HCT116 (cell line): ENCODE measurements around the gene CPM. TPM values are rescaled to one million over a fixed set of nuclear protein-coding genes. Genes with fewer than 3 reads are reported as not detected.
"Not testable (repeated sequence)": the region's sequence is repeated elsewhere in the genome, so short reads cannot be mapped to it uniquely, and the experiment has no call there.

ENCODE experiments used
- ATAC-seq: fragments of 200-7000 bp; cut with Tn5 transposase; 2 replicates; pipeline ENCODE4 v1.9.1; 2020; ENCODE audit warnings: mild to moderate bottlenecking, moderate library complexity
- BruUV-seq: library from RNA; stranded (reverse); fragments of 400-500 nt; replicated peaks from 2 replicates; lab custom pipeline; 2021; lab: Mats Ljungman, UMichigan
- CTCF ChIA-PET: fragments of 300-600 bp; sonication (Branson Sonifier 250); formaldehyde crosslinking; loops from one replicate; lab custom pipeline; 2021; ENCODE audit warnings: antibody characterized with exemption; lab: Charles Lee
- POLR2A ChIA-PET: fragments of 300-600, 350-600 bp; sonication (Branson Sonifier 250); formaldehyde crosslinking; loops from one replicate; lab custom pipeline; 2021; ENCODE audit warnings: antibody characterized with exemption; lab: Charles Lee
- RAD21 ChIA-PET, 2 experiments: fragments of 300-600 bp; sonication (Branson Sonifier 250); formaldehyde crosslinking; loops; one replicate each; lab custom pipeline; 2023; ENCODE audit warnings: low total read pairs in 2 of 2; ENCODE audit not compliant: uncharacterized antibody in 2 of 2, unreplicated experiment in 2 of 2, low non-redundant PET in 1 of 2; lab: Charles Lee
- DNase-seq: peaks from one replicate; pipeline ENCODE4 v3.0.0-alpha.2; 2010; ENCODE audit warnings: low read depth, low spot score
- H2AFZ ChIP-seq: fragments of 200-600 bp; shearing (Covaris generic), sonication (generic); 2 replicates; pipeline ENCODE4 v1.6.1; 2017; ENCODE audit warnings: low read depth, mixed run types, mixed read lengths, antibody characterized with exemption, low read length; ENCODE audit not compliant: poor library complexity, severe bottlenecking
- H3K27ac ChIP-seq: 2 replicates; pipeline ENCODE4 v1.5.1; 2012; ENCODE audit warnings: low read depth, low read length
- H3K27me3 ChIP-seq: fragments of 200-600 bp; sonication (generic); 2 replicates; pipeline ENCODE4 v1.6.1; 2016; ENCODE audit warnings: mixed run types, low read length, mixed read lengths; ENCODE audit not compliant: insufficient read depth
- H3K36me3 ChIP-seq, 2 experiments: fragments of 200-500 bp in 1 of 2; fragments of 200-600 bp in 1 of 2; sonication (Bioruptor generic) in 1 of 2; sonication (generic) in 1 of 2; 2 replicates each; pipeline versions ENCODE4 v1.5.1 to v1.6.1; 2014 to 2016; ENCODE audit warnings: low read length in 2 of 2, inconsistent platforms in 1 of 2, mixed read lengths in 1 of 2, mixed run types in 1 of 2; ENCODE audit not compliant: insufficient read depth in 2 of 2, control insufficient read depth in 1 of 2
- H3K4me1 ChIP-seq, 2 experiments: fragments of 200-600 bp in 1 of 2; sonication (generic) in 1 of 2; 2 replicates each; pipeline versions ENCODE4 v1.5.1 to v1.6.1; 2012 to 2017; ENCODE audit warnings: low read length in 2 of 2, inconsistent platforms in 1 of 2, mild to moderate bottlenecking in 1 of 2, mixed read lengths in 1 of 2, mixed run types in 1 of 2, moderate library complexity in 1 of 2; ENCODE audit not compliant: insufficient read depth in 2 of 2, control insufficient read depth in 1 of 2
- H3K4me2 ChIP-seq: fragments of 200-600 bp; sonication (generic); 2 replicates; pipeline ENCODE4 v1.6.1; 2017; ENCODE audit warnings: mixed run types, low read length, mixed read lengths
- H3K4me3 ChIP-seq, 2 experiments: fragments of 200-600 bp in 1 of 2; sonication (generic) in 1 of 2; replicated peaks in 1 of 2; 2 replicates each; pipeline ENCODE4 v1.5.1; 2011 to 2016; ENCODE audit warnings: low read length in 2 of 2, control low read depth in 1 of 2, low read depth in 1 of 2, mild to moderate bottlenecking in 1 of 2, mixed read lengths in 1 of 2, mixed run types in 1 of 2
- H3K79me2 ChIP-seq: fragments of 200-600 bp; sonication (generic); 2 replicates; pipeline ENCODE4 v1.6.1; 2017; ENCODE audit warnings: mild to moderate bottlenecking, mixed run types, low read length, moderate library complexity, mixed read lengths; ENCODE audit not compliant: insufficient read depth
- H3K9ac ChIP-seq: fragments of 200-600 bp; sonication (generic); 2 replicates; pipeline ENCODE4 v1.6.1; 2016; ENCODE audit warnings: low read length, mixed read lengths
- H3K9me2 ChIP-seq: fragments of 200-600 bp; sonication (generic), shearing (Covaris generic); 2 replicates; pipeline ENCODE4 v1.6.1; 2017; ENCODE audit warnings: mixed run types, mild to moderate bottlenecking, moderate library complexity; ENCODE audit not compliant: insufficient read depth
- H3K9me3 ChIP-seq, 2 experiments: fragments of 200-500 bp in 1 of 2; fragments of 200-600 bp in 1 of 2; sonication (Bioruptor generic) in 1 of 2; sonication (generic) in 1 of 2; 2 replicates each; pipeline ENCODE4 v1.6.1; 2014 to 2017; ENCODE audit warnings: low read length in 2 of 2, mixed read lengths in 2 of 2, inconsistent platforms in 1 of 2, low read depth in 1 of 2, mild to moderate bottlenecking in 1 of 2, mixed run types in 1 of 2, moderate library complexity in 1 of 2; ENCODE audit not compliant: control insufficient read depth in 1 of 2, insufficient read depth in 1 of 2
- H4K20me1 ChIP-seq: fragments of 200-600 bp; sonication (generic), shearing (Covaris generic); 2 replicates; pipeline ENCODE4 v1.6.1; 2017; ENCODE audit warnings: mixed run types, mild to moderate bottlenecking, moderate library complexity; ENCODE audit not compliant: insufficient read depth
- CTCF ChIP-seq, 3 experiments: fragments of 200-600 bp in 1 of 3; sonication (generic) in 1 of 3; IDR thresholded peaks in 2 of 3; conservative IDR thresholded peaks in 1 of 3; 2 replicates each; pipeline ENCODE4 v1.5.1; 2012 to 2017; ENCODE audit warnings: low read depth in 2 of 3, low read length in 2 of 3, antibody characterized with exemption in 1 of 3, borderline replicate concordance in 1 of 3, control low read depth in 1 of 3, mild to moderate bottlenecking in 1 of 3, mixed read lengths in 1 of 3, mixed run types in 1 of 3, moderate library complexity in 1 of 3; ENCODE audit not compliant: insufficient read depth in 1 of 3
- ZBTB33 ChIP-seq: IDR thresholded peaks from 2 replicates; pipeline ENCODE4 v1.6.1; 2011; ENCODE audit warnings: mild to moderate bottlenecking, low read length, moderate library complexity; ENCODE audit not compliant: insufficient replicate concordance; ENCODE audit errors: extremely low read depth
- intact Hi-C: fragments of 100-400 bp; cut with micrococcal nuclease; formaldehyde crosslinking; loops from 2 replicates; pipeline ENCODE4 v1.10.0; 2022
- total RNA-seq: library from RNA; stranded (reverse); gene quantifications from one replicate; pipeline ENCODE4 v1.2.1, GENCODE V29; 2021; ENCODE audit not compliant: unreplicated experiment

Gene CPM
- total RNA-seq, 1 experiment from 2014 or later = 5.3 TPM

- TF ChIP-seq CTCF (IDR thresholded peaks at IDR 0.05 in 2 of 3, conservative IDR thresholded peaks at IDR 0.05 in 1 of 3; ENCODE audit: borderline replicate concordance in 1 of 3, insufficient read depth in 1 of 3, low read depth in 2 of 3, low read length in 2 of 3) (peak in 2 of 3 experiments; percentile 67 to 84; a peak in 4 of 6 replicates), ZBTB33 (peak; percentile 4)
- TF ChIP-seq, all 23 proteins: peak for 15
Observed at GRCh38 chr12:68807576-68808387, 125.2 kb downstream of the CPM start, which contains the start of gene MDM2 (continued).

- H3K9me3 ChIP-seq, H3K36me3 ChIP-seq, H3K27me3 ChIP-seq, H4K20me1 ChIP-seq, BruUV-seq, RAD21 ChIA-PET, H3K9me2 ChIP-seq, DNase-seq: not testable (repeated sequence)
- Histone ChIP-seq H3K4me1 (peaks cover 9 to 34% of the 10 kb centered on the region in 2 experiments; a peak in 3 of 4 replicates), H2AFZ (peak overlapping the region; percentile 86), H3K27ac (peak overlapping the region; percentile 99), H3K4me3 (peak overlapping the region; percentile 95 to 96), H3K9ac (peak overlapping the region; percentile 100), H3K4me2 (peak overlapping the region; percentile 84), H3K79me2 (peaks cover 43% of the 10 kb centered on the region)
- ATAC-seq = peak; percentile 9
- POLR2A ChIA-PET = interaction anchor here (1.7 to 1.8 kb wide), 2 partner anchors 13 to 23 kb away, joined by 4 to 7 read pairs; no protein-coding TSS in a partner anchor
- CTCF ChIA-PET = interaction anchor here (1.1 to 2.4 kb wide), 7 partner anchors 10 to 473 kb away, joined by 3 to 12 read pairs (median 4); partner anchors contain the start of gene SLC35E3
- intact Hi-C loops = loop anchor here (5.0 kb wide), 1 partner anchor 475 kb away; the partner anchor contains the start of gene MDM1
Observed at GRCh38 chr12:68807274-68807575, 125.7 kb downstream of the CPM start.
